Stimulated activated CD4-positive, alpha-beta T cell treated with anti-CD3 and anti-CD28 coated beads, TNF-alpha, amount 100 ng/mL, for 48 hours (primary cell): ENCODE data around the gene MZF1.

Experiments
- DNase-seq, 3 donors: peaks; one replicate each; pipeline ENCODE4 v3.0.0-alpha.2; 2020; ENCODE audit warnings: low read depth in 3 of 3

The MZF1 gene

GRCh38 chr19:58555920-58556621, 17.1 kb downstream of the MZF1 start:
- DNase-seq, result no peak

- no peak for DNase-seq
Observed at GRCh38 chr19:58555369-58555885, 17.7 kb downstream of the MZF1 start.

GRCh38 chr19:58554494-58555368, 18.4 kb downstream of the MZF1 start, which contains the start of gene CHMP2A:
Gene CHMP2A (minus strand): TSS chr19:58555105. CDS start chr19:58554212, 893 bp downstream.
- peak; percentile 97 to 98 (median 98) for DNase-seq

- DNase-seq, result no peak
Observed at GRCh38 chr19:58553799-58554493, 19.2 kb downstream of the MZF1 start.

- DNase-seq, result no peak
Observed at GRCh38 chr19:58552655-58553054, 20.5 kb downstream of the MZF1 start.

GRCh38 chr19:58551577-58552471, 21.3 kb downstream of the MZF1 start:
- DNase-seq, result no peak

- DNase-seq, result no peak
Observed at GRCh38 chr19:58551123-58551497, 22.0 kb downstream of the MZF1 start.

GRCh38 chr19:58550362-58551122, 22.6 kb downstream of the MZF1 start:
- no peak for DNase-seq

- no peak for DNase-seq
Observed at GRCh38 chr19:58549664-58550361, 23.3 kb downstream of the MZF1 start.

- no peak for DNase-seq
Observed at GRCh38 chr19:58548859-58549663, 24.1 kb downstream of the MZF1 start.

GRCh38 chr19:58547323-58548312, 25.5 kb downstream of the MZF1 start:
- no peak for DNase-seq

GRCh38 chr19:58546019-58546530, 27.1 kb downstream of the MZF1 start:
- no peak for DNase-seq

- DNase-seq, result no peak
Observed at GRCh38 chr19:58545286-58546018, 27.7 kb downstream of the MZF1 start.

GRCh38 chr19:58544591-58545285, 28.4 kb downstream of the MZF1 start:
- peak in 2 of 3 donors; percentile 49 to 50 for DNase-seq

- peak; percentile 99 to 100 (median 100) for DNase-seq
Observed at GRCh38 chr19:58543826-58544590, 29.1 kb downstream of the MZF1 start, which contains the start of gene TRIM28. Gene TRIM28 (plus strand): TSS chr19:58544064. CDS start chr19:58544758, 694 bp downstream.
